GM18519 (cell line): ENCODE data around the gene ERFL.
A peak's percentile ranks its signal among the peaks of the same experiment; 100 is the strongest.

ENCODE experiments used
- ATAC-seq: cut with Tn5 transposase; IDR thresholded peaks from one replicate; pipeline ENCODE4 v1.9.1; 2021; ENCODE audit warnings: mild to moderate bottlenecking, moderate library complexity; ENCODE audit not compliant: unreplicated experiment, low FRiP score

Gene ERFL

DNA sequence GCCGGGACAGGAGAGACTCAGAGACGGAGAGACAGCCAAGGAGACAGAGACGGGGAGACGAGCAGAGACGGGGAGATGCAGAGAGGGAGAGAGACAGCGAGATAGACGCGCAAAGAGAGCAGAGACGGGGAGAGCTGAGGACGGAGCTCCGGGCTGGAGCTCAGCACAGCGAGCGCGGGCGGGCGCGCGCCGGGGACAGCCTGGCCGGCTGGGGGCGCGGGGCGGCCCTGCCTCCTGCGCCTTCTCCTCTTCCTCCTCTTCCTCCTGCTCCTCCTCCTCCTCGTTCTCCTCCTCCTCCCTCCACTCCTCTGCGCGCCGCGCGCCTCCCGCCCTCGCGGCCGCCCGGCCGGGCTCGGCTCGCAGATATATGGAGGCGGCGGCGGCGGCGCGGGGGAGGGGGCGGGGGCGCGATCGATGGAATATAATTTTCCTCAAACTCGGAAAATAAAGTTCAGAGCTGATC lies at the start of gene ERFL:
ERFL (minus strand) TSS at position 229 of the 463 bp plus-strand sequence. CDS start 15,530 bp downstream, outside the sequence.
- no peak for ATAC-seq

DNA sequence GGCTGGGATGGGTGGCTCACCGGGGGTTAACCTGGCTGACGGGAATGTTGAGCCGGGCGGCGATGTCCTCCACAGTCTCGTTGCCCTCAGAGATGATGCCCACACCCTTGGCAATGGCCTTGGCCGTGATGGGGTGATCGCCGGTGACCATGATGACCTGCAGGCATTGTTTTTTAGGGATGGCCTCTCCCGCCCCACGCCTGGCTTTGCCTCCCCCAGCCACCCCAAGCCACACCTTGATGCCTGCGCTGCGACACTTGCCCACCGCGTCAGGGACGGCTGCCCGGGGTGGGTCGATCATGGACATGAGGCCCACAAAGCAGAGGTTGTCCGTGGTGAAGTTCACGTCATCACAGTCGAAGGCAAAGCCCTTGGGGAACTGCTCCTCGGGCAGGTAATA lies 49.7 kb upstream of the ERFL start:
- no peak for ATAC-seq

DNA sequence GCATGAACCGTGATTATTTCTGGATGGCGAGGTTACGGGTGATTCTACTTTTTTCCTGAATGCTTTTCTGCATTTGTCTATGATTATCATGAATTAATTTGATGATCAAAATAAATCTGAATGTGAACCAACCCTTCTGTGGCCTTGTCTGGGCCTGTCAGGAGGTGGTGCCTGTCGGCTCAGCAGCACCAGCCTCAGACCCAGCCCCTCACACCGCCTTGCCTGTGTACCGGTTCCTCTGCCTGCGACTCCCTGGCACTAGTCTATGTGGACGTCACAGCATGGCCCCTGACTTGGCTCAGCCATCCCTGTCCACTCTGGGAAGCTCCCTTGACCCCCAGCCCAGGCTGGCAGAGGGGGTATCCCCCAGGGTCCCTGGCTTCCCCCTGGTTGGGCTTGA lies 46.4 kb upstream of the ERFL start:
- ATAC-seq = no peak

DNA sequence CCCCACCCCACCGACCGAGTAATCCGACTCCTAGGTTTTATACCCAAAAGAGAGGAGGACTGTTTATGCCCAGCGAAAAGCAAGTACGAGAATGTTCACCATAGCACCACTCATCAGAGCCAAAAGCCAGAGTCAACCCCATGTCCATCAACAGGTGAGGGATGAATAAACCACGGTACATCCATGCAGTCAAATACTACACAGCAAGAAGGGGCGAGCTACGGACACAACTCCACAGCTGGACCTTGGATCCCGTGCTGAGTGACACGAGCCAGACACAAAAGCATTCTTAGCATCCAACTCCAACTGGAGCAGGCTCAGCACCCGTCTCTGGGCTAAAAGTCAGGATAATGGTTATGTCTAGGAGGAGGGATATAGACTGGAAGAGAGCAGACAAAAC lies 43.1 kb upstream of the ERFL start:
- ATAC-seq = no peak

DNA sequence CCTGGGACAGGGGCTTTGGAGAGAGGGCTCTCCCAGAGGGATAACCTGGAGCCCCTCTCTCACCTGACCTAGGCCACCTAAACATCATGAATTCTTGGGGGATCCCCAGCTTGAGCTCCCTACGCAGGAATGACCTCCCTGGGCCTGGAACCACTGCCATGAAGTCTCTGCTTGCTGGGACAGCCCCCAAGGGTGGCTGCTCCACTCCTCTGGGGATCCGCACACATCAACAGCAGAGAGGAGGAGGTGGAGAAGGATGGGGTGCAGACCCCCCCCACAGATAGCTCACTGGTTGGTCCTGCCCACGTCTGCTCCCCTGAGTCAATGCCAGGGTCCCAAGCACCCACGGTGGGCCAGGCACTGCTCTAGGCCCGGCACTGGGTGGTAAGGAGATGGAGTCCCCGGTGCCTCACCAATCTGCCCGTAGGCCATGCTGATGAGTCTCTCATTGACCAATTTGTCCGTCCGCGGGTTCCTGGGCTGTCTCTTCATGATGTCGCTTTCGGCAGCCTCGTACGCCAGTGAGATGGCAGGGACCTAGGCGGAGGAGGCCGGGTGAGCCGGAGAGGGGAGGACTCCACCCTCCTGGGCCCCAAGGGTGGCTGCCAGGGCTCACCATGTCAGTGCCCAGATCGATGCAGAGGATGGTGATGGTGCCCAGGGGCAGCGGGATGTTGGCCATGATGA lies 41.7 kb upstream of the ERFL start:
- ATAC-seq = no peak

DNA sequence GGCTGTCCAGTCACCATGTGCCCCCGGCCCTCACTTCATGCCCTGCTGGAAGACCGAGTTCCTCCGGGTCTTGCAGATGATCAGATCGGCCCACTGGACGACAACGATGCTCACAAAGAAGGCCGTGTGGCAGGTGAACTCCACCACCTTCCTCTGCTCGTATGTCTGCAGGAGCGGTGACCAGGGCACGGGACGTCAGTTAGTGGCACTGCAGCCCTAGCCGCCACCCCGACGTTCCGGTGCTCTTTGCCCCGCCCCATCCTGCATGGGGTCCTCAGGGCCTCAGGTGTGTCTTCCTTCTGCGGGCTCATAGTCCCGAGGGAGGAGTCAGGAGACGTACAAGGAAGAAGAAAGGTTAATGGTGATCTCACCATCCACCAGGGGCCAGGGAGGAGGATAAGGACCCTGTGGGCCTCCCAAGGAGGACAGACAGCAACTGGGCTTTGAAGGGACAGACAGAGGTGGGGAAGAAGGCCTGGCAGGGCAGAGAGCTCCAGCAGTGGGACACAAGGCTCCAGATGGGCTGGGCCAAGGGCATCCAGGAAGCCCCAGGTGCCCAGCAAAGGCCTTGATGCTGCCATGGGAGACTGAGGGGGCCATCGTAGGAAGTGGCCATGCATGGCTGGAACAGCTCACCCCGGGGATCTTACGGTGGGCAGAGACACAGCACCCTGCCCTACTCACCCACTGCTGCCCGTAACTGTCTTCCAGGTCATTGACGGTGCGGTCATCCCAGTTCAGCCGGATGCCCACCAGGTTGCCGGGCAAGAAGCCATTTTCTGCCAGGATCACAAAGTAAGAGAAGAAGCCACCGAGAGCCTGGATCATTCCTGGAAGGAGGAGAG lies 40.7 kb upstream of the ERFL start:
- no peak for ATAC-seq

DNA sequence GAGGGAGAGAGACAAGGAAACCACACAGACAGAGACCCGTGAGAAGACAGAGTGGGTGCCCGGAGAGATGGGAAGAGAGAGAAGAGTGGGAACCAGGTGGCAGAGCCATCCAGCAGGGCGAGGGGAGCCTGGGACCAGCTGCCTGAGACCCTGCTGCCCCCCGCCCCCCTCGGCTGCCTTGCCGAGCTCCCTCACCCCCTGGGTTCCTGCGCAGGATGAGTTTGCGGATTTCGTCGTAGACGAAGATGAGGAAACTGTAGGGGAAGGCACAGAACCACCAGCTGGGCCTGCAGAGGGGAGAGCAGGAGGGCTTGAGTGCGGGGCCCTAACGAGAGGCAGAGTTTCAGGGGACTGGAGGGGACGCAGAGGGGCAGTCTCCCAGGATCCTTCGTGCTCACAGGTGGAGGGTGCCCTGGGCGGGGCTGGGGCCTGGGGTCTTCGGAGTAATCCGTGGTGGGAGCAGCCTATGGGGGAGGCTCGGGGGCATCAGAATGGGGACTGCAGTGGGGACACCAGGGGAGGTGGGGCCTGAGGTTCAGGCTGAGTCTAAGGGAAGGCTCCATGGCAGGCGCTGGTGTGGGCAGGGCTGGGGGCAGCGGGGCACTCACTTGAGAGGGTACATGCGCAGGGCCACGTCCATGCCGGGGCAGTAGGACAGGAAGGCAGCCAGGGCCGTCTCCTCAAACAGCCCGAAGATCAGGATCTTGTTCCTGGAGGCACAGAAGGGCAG lies 39.0 kb upstream of the ERFL start:
- no peak for ATAC-seq

DNA sequence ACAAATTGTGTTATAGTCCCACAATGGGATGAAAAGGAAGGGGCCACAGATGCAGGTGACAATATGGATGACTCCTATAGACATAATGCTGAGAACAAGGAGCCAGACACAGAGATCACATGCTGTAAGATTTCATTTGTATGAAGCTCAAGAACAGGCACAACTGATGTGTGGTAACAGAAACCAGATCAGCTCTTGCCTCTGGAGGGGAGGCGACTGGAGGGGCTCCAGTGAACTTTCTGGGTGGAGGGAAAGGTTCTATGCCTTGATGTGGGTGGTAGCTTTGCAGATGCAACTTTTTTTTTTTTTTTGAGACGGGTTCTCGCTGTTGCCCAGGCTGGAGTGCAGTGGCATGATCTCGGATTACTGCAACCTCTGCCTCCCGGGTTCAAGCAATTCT lies 36.9 kb upstream of the ERFL start:
- ATAC-seq = no peak

DNA sequence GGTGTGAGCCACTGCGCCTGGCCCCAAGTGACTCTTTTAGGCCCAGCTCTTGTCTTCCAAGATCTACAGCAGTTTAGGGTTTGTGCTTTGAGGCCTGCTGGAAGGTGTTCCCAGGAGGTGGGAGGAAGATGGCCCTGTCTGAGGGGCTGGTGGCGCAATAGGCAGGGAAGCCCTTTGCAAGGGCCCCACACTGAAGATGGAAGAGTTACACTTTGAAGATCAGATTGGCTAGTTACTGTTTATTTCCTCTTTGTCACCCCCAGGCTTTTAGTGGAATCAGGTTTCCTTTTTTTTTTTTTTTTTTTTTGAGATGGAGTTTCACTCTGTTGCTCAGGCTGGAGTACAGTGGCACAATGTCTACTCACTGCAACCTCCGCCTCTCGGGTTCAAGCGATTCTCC lies 32.7 kb upstream of the ERFL start:
- ATAC-seq = no peak

DNA sequence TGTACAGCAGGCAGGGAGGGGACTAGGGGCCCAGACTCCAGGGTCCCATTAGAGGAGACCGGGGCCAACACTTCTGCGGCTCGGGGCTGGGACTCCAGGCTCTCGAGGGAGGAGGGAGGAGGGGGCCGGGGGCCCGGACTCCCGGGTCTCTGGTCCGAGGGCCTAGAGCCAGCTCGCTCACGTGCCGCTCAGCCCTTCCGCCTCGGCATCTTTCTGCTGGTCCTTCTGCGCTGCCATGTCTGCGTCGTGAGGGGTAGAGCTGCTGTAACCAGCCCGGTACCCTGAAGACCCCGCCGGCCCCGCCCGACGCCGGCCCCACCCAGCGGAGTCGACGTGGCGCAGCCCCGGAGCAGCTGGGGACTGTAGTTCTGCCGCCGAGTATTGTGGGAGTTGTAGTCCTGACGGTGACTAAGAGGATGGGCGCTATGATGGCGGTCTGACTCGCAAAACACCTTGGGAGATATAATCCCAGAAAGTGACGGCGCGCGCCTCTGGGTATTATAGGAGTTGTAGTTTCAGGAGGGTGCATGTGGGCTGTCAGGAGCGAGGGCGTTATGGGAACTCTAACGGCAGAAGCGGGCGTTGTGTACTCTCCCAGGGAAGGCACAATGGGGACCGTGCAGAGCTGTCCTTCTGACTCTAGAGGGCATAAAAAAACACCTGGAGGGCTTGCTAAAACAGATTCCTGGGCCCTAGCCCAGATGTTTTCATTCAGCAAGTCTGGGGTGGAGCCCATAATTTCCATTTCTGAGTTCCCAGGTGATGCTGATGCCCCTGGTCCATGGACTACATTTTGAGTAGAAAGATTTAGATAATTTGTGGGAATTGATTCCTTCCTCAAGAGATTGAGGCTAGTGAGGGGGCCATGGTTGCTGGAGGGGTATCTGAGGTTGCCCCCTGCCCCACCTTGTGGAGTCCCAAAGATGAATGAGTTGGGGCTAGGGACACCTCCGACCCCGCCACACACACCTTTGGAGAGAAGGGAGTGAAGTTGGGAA lies 31.1 kb upstream of the ERFL start, which contains the start of gene RABAC1:
RABAC1 (minus strand) TSS at position 266 of the 998 bp plus-strand sequence; CDS start at position 237, 29 bp downstream.
- peak; percentile 63 for ATAC-seq

DNA sequence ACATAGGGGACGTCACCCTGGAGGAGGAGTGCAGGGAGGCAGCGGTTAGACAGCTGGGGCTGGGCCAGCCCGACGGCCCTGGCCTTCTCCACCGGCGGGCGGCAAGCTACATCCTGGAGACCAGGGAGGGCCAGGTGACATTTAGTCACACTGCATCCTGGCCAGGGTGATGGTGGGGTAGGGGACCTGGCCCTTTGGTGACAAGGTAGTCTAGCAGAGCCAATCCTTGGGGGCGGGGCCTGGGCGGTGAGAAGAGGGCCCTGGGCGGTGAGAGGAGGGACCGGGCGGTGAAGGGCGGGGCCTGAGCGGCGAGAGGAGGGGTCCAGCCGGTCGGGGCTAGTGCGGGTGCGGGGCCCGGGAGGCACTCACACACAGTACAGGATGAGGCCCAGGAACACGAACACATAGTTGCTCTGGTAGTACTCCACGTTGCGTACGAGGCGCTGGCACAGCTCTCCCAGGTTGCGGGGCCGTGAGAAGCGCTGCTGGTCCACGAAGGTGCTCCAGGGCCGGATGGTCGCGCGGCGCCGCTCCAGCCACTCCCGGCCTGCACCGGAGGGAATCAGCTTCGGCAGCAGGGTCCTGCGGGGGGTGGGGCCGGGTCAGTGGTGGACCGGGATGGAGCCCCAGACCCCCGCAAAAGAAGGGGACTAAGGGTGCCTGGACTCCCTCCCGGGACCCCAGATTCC lies 30.3 kb upstream of the ERFL start:
- ATAC-seq = no peak

DNA sequence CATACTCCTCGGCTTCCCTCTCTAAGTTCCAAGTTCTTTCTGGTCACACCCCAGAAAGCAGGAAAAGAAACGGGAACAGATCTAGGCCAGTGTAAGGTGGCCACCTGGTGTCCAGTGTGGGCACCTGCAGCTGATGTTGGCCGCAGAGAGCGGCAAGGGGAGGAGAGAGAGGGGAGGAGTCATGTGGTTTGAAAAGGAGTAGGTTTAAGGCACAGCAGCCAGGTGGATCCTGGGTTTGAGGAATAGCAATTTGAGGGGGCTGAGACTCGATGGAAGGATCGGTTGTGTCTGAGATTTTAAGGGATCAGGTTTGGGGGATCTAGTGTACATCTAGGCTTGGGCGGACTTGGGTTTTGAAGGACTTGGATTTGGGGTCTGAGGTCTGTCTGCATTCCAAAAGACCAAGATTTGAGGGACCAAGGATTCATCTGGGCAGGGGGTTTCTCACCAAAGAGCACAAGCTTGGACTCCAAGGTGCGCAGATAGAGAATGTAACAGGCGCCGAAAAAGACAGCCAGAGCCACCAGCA lies 29.7 kb upstream of the ERFL start:
- ATAC-seq = no peak

DNA sequence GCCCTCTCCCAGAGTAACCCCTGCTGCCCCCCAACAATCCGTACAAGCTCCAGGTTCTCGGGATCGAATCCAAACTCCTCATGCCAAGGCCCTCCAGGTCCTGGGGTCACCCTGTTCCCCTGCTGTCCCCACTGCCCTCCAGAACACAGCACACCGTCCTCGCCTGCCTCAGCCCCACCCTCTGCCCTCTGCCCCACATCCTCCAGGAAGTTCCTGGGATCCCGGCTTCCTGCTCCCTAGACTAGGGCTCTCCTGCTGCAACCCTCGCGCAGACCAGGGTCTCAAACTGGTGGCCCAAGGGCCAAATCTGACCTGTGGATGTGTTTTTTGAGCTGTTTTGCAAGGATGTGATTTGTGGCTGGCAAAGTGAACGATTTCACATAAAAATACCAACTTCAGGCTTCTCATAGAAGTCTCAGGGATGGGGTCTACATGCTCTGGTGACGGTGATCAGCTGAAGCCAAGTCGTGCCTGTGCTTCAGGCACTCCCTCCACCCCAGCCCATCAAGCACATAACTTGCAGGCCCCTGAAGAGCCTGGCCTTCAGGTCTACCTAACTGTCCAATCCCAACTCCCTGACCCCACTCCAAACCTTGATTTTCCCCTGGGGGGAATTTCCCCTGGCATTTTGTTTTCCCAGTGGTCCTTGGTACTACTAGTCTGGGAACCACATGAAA lies 29.1 kb upstream of the ERFL start:
- ATAC-seq = no peak

DNA sequence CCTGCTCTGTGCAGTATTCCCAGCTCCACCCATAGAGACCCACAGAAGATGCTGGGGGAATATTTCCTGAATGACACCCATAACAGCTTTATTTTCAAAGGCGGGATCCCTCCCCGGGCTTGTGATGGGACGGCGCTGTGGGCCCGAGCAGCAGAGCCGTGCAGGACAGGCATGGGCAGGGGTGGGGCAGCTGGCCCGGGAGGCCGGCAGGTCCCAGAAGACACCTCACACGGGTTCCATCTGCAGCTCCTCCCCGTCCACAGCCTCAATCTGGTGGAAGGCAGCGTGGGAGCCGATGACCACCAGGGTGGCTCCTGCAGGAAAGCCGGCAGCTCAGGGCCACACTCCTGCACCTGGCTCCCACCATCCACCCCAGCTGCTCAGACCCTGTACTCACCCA lies 28.4 kb upstream of the ERFL start:
- no peak for ATAC-seq

DNA sequence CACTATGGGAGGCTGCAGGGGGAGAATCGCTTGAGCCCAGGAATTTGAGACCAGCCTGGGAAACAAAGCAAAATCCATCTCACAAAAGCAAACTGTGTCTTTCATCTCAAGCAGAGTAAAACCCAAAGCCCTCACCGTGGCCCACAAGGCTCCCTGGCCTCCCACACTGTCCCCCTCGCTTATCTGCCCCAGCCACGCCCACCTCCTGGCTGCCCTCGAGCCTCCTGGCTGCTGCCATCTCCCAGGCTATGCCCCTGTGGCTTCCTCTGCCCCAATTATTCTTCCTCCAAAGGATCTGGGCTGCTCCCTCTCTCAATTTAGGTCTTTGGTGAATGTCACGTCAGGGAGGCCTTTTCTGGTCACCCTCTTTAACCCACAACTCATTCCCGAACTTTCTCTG lies 27.3 kb upstream of the ERFL start:
- ATAC-seq = no peak

DNA sequence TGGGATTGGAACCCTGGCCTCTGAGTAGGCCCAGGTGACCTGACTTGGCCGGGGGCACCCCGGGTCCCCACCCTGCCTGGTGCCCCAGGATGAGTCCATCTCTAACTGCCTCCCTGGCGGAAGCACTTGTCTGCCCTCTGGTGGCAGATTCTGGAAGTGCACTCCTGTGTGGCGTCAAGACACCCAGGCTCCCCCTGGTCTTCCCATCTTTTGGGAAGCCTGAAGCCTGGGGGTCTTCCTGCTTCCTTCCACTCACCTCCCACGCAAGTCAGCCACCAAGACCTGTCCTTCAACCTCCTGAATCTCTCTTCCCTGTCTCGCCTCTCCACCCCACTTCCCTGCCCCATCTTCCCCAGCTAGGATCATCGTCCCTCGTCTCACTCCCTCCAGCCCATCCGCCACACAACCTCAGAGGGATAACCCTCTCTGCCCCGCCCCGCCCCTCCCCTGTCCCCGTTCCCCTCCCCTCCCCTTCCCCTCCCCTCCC lies 23.5 kb upstream of the ERFL start:
- ATAC-seq = no peak

DNA sequence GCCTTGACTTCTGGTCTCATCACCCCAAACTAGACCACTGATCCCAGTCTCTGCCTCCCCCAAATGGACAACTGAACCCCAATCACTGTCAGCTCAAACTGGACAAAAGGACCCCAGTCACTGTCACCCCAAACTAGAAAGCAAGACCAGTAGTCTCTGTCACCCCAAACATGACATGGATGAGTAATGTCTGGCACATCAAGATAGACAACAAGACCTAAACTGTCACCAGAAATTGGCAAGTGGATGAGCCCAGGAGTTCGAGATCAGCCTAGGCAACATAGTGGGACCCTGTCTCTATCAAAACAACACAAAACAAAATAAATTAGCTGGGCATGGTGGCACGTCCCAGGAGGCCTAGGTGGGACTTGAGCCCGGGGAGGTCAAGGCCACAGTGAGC lies 18.8 kb upstream of the ERFL start:
- no peak for ATAC-seq

DNA sequence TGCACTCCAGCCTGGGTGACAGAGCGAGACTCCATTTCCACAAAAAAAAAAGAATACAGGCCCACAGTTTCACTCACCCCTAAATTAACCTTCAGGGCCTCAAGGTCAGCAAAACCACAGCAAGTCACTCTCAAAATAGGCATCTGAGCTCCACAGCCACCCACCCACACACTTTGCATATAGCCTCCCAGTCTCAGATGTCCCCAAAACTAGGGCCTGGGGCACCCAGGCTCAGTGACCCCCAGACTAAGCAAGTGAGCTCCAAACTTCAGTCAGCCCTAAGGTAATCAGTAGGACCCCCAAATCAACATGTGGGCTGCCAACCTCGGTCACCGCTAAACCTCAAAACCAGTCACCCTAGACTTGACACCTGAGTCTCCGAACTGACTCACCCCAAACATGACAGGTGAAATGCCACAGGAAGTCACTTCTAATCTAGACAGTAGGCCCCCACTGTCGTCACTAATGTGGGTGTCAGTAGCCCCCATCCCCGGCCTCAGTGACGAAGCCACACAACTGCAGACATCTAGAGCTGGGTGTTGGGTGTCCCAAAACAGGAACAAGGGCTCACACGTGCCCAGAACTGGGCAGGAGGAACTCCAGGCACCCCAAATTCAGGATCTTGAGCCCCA lies 17.0 kb upstream of the ERFL start:
- ATAC-seq = peak; percentile 68
